Umbilical cord (tissue), 2 donors: ENCODE measurements around the gene GCSAM. TPM values are rescaled to one million over a fixed set of nuclear protein-coding genes. Genes with fewer than 3 reads are reported as not detected.
"Not testable (repeated sequence)": the region's sequence is repeated elsewhere in the genome, so short reads cannot be mapped to it uniquely, and the experiment has no call there.

Experiments used
- DNase-seq: peaks from one replicate; pipeline ENCODE4 v3.0.0-alpha.2; 2015; ENCODE audit warnings: low spot score
- total RNA-seq: library from RNA; depleted of rRNA; stranded (reverse); fragments of >200 nt; gene quantifications from one replicate; pipeline ENCODE4 v1.2.3, GENCODE V29; 2014; ENCODE audit warnings: low replicate concordance; ENCODE audit not compliant: insufficient read depth

Gene GCSAM
- total RNA-seq, 1 donor from 2014 or later, result 1.2 TPM

DNA sequence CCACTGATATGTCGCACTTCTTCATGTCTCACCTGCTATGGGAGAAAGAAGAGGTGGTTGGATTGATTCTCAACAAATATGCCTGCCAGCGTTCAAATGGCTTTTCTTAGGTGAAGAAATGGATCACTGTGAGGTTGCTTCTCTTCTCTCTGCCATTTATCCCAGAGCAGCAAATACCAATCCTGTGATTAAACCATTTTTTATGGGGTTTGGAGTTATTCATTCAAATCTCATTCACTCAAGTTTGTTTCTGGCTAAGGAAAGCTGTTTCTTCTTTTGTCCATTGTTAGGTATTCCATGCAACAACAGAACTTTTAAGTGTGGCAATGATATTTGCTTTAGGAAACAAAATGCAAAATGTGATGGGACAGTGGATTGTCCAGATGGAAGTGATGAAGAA is 59.0 kb downstream of the GCSAM start:
- no peak for DNase-seq

DNA sequence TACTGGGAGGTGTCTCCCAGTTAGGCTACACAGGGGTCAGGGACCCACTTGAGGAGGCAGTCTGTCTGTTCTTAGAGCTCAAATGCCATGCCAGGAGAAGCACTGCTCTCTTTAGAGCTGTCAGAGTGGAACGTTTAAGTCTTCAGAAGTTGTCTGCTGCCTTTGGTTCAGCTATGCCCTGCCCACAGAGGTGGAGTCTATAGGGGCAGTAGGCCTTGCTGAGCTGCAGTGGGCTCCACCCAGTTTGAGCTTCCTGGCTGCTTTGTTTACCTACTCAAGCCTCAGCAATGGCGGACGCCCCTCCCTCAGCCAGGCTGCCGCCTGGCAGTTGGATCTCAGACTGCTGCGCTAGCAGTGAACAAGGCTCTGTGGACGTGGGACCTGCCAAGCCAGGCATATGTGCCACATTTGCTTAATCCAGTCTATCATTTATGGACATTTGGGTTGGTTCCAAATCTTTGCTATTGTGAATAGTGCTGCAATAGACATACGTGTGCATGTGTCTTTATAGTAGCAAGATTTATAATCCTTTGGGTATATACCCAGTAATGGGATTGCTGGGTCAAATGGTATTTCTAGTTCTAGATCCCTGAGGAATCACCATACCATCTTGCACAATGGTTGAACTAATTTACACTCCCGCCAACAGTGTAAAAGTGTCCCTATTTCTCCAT is 60.5 kb downstream of the GCSAM start:
- not testable (repeated sequence) for DNase-seq

Other genes starting within 250 kb of the GCSAM start
- gene ABHD10, start 154.2 kb downstream of the GCSAM start, total RNA-seq, result 17.6 TPM
- gene TAGLN3, start 134.3 kb downstream of the GCSAM start, total RNA-seq, result not detected
- gene TMPRSS7, start 98.5 kb downstream of the GCSAM start, total RNA-seq, result not detected
- gene C3orf52, start 46.9 kb downstream of the GCSAM start, total RNA-seq, result 16.1 TPM
- gene SLC9C1, start 161.0 kb upstream of the GCSAM start, total RNA-seq, result 4.1 TPM
- 13.2 TPM for gene CD200, start 199.9 kb upstream of the GCSAM start, total RNA-seq